H1 (cell line): Measurements from ENCODE around the gene C12orf76. TPM values are rescaled to one million over a fixed set of nuclear protein-coding genes. Genes with fewer than 3 reads are reported as not detected.

Experiments
- CTCF ChIA-PET: fragments of 300-600 bp; sonication (Branson Sonifier 250); formaldehyde crosslinking; loops from one replicate; lab custom pipeline; 2021; ENCODE audit not compliant: partially characterized antibody; lab: Charles Lee
- POLR2A ChIA-PET: fragments of 300-600 bp; sonication (Branson Sonifier 250); formaldehyde crosslinking; loops from one replicate; lab custom pipeline; 2021; ENCODE audit warnings: inconsistent platforms; ENCODE audit not compliant: partially characterized antibody; lab: Charles Lee
- DNase-seq, 2 experiments: peaks; one replicate each; pipeline versions ENCODE4 v3.0.0 to v3.0.0-alpha.2; 2010 to 2022; ENCODE audit warnings: low spot score in 2 of 2, low read depth in 1 of 2, mixed read lengths in 1 of 2
- FAIRE-seq: peaks from 2 replicates; lab custom pipeline; 2011; peaks lifted over from hg19 to GRCh38; lab: Jason Lieb, UNC
- H2AFZ ChIP-seq: 2 replicates; pipeline ENCODE4 v1.8.1; 2012; ENCODE audit warnings: low read length, inconsistent platforms
- H2AK5ac ChIP-seq: 2 replicates; pipeline ENCODE4 v1.6.1; 2013; ENCODE audit warnings: low read depth, low read length
- H2BK120ac ChIP-seq: replicated peaks from 2 replicates; pipeline ENCODE3; 2013; ENCODE audit warnings: low read depth, low read length, inconsistent platforms
- H2BK12ac ChIP-seq: 2 replicates; pipeline ENCODE4 v1.6.1; 2013; ENCODE audit warnings: low read depth, low read length
- H2BK15ac ChIP-seq: 2 replicates; pipeline ENCODE4 v1.6.1; 2013; ENCODE audit warnings: low read length
- H2BK20ac ChIP-seq: 2 replicates; pipeline ENCODE4 v1.6.1; 2013; ENCODE audit warnings: low read length
- H2BK5ac ChIP-seq: 2 replicates; pipeline ENCODE4 v1.6.1; 2013; ENCODE audit warnings: low read depth, low read length
- H3K14ac ChIP-seq: 2 replicates; pipeline ENCODE4 v1.6.1; 2013; ENCODE audit warnings: inconsistent platforms; ENCODE audit not compliant: insufficient read length
- H3K18ac ChIP-seq: 2 replicates; pipeline ENCODE4 v1.6.1; 2013; ENCODE audit warnings: low read length; ENCODE audit errors: extremely low read depth
- H3K23ac ChIP-seq: 2 replicates; pipeline ENCODE4 v1.6.1; 2013; ENCODE audit warnings: inconsistent platforms; ENCODE audit not compliant: insufficient read length
- H3K23me2 ChIP-seq: 2 replicates; pipeline ENCODE4 v1.6.1; 2013; ENCODE audit warnings: low read depth, low read length
- H3K27ac ChIP-seq: 2 replicates; pipeline ENCODE4 v1.6.1; 2011; ENCODE audit warnings: low read depth, low read length, inconsistent platforms
- H3K27me3 ChIP-seq, 4 experiments: replicated peaks in 1 of 4; 1 replicate in 1 of 4; 2 replicates in 3 of 4; pipeline versions ENCODE4 v1.6.1 to v1.8.1; 2011 to 2013; ENCODE audit warnings: low read length in 3 of 4, mild to moderate bottlenecking in 3 of 4, inconsistent platforms in 2 of 4, mixed read lengths in 2 of 4, moderate library complexity in 1 of 4; ENCODE audit not compliant: control insufficient read depth in 3 of 4, insufficient read depth in 3 of 4; ENCODE audit errors: extremely low read depth in 1 of 4
- H3K36me3 ChIP-seq, 4 experiments: 2 replicates each; pipeline versions ENCODE4 v1.6.1 to v1.8.1; 2011 to 2013; ENCODE audit warnings: mild to moderate bottlenecking in 4 of 4, low read length in 3 of 4, moderate library complexity in 2 of 4, control low read depth in 1 of 4, inconsistent platforms in 1 of 4; ENCODE audit not compliant: insufficient read depth in 4 of 4, control insufficient read depth in 2 of 4
- H3K4ac ChIP-seq: replicated peaks from 2 replicates; pipeline ENCODE3; 2013; ENCODE audit warnings: low read length, low read depth, mixed read lengths, inconsistent platforms; ENCODE audit not compliant: insufficient read length
- H3K4me1 ChIP-seq, 4 experiments: replicated peaks in 1 of 4; 1 replicate in 1 of 4; 2 replicates in 3 of 4; pipeline versions ENCODE4 v1.6.1 to v1.8.1; 2011 to 2013; ENCODE audit warnings: low read length in 3 of 4, inconsistent platforms in 2 of 4, mixed read lengths in 1 of 4; ENCODE audit not compliant: insufficient read depth in 4 of 4, control insufficient read depth in 3 of 4
- H3K4me2 ChIP-seq, 2 experiments: 2 replicates each; pipeline versions ENCODE4 v1.6.1 to v1.8.1; 2011 to 2013; ENCODE audit warnings: low read depth in 2 of 2, low read length in 2 of 2, control low read depth in 1 of 2, inconsistent platforms in 1 of 2, mild to moderate bottlenecking in 1 of 2; ENCODE audit not compliant: insufficient read depth in 1 of 2
- H3K4me3 ChIP-seq, 4 experiments: fragments of 200-600, 300-600 bp in 1 of 4; sonication (generic), shearing (Covaris generic), sonication (Bioruptor Twin) in 1 of 4; 2 replicates each; pipeline versions ENCODE4 v1.5.1 to v1.8.1; 2011 to 2016; ENCODE audit warnings: low read length in 4 of 4, low read depth in 3 of 4, control low read depth in 2 of 4, inconsistent platforms in 2 of 4, mild to moderate bottlenecking in 2 of 4, mixed read lengths in 1 of 4, moderate library complexity in 1 of 4; ENCODE audit not compliant: insufficient read depth in 2 of 4; ENCODE audit errors: extremely low read depth in 1 of 4
- H3K56ac ChIP-seq: replicated peaks from 2 replicates; pipeline ENCODE3; 2013; ENCODE audit warnings: low read depth, mild to moderate bottlenecking, mixed read lengths, low read length, inconsistent platforms; ENCODE audit not compliant: insufficient read length
- H3K79me1 ChIP-seq: 2 replicates; pipeline ENCODE4 v1.6.1; 2013; ENCODE audit warnings: low read depth, low read length, control low read depth
- H3K79me2 ChIP-seq, 2 experiments: 2 replicates each; pipeline versions ENCODE4 v1.6.1 to v1.8.1; 2012 to 2013; ENCODE audit warnings: low read length in 2 of 2, mild to moderate bottlenecking in 2 of 2, inconsistent platforms in 1 of 2; ENCODE audit not compliant: insufficient read depth in 2 of 2, control insufficient read depth in 1 of 2
- H3K9ac ChIP-seq, 4 experiments: replicated peaks in 1 of 4; 1 replicate in 1 of 4; 2 replicates in 3 of 4; pipeline versions ENCODE4 v1.6.1 to v1.8.1; 2011 to 2013; ENCODE audit warnings: low read depth in 3 of 4, low read length in 3 of 4, control low read depth in 2 of 4, mild to moderate bottlenecking in 2 of 4, moderate library complexity in 2 of 4, inconsistent platforms in 1 of 4; ENCODE audit errors: extremely low read depth in 1 of 4
- H3K9me3 ChIP-seq, 2 experiments: 2 replicates each; pipeline versions ENCODE4 v1.6.1 to v1.8.1; 2012 to 2013; ENCODE audit warnings: mild to moderate bottlenecking in 2 of 2, moderate library complexity in 2 of 2, control low read depth in 1 of 2, inconsistent platforms in 1 of 2, low read depth in 1 of 2, low read length in 1 of 2, mixed read lengths in 1 of 2; ENCODE audit not compliant: insufficient read depth in 2 of 2
- H4K20me1 ChIP-seq, 2 experiments: replicated peaks in 1 of 2; 2 replicates each; pipeline versions ENCODE3 to v1.8.1; 2011 to 2013; ENCODE audit warnings: inconsistent platforms in 2 of 2, low read length in 2 of 2, mild to moderate bottlenecking in 1 of 2; ENCODE audit not compliant: insufficient read depth in 2 of 2, control insufficient read depth in 1 of 2
- H4K5ac ChIP-seq: 2 replicates; pipeline ENCODE4 v1.6.1; 2013; ENCODE audit warnings: low read length, low read depth, mixed read lengths, inconsistent platforms; ENCODE audit not compliant: insufficient read length
- H4K8ac ChIP-seq: 2 replicates; pipeline ENCODE4 v1.8.0; 2013; ENCODE audit warnings: mild to moderate bottlenecking, moderate library complexity, low read length, inconsistent platforms; ENCODE audit not compliant: insufficient read depth; ENCODE audit errors: extremely low read depth
- H4K91ac ChIP-seq: replicated peaks from 2 replicates; pipeline ENCODE3; 2013; ENCODE audit warnings: low read length, mixed read lengths, inconsistent platforms; ENCODE audit not compliant: insufficient read length
- CHD1 ChIP-seq: IDR thresholded peaks from 2 replicates; pipeline ENCODE4 v1.6.1; 2012; ENCODE audit warnings: low read depth, low read length, improper control_type of control experiment
- GABPA ChIP-seq: IDR thresholded peaks from 2 replicates; pipeline ENCODE4 v1.6.1; 2011; ENCODE audit warnings: mild to moderate bottlenecking, low read length, moderate library complexity, borderline replicate concordance; ENCODE audit not compliant: insufficient read depth
- HDAC6 ChIP-seq: IDR thresholded peaks from one replicate; pipeline ENCODE4 v1.7.1; 2012; ENCODE audit warnings: low read depth, mild to moderate bottlenecking, inconsistent platforms, low read length, moderate library complexity
- KDM5A ChIP-seq: fragments of 200-600 bp; IDR thresholded peaks from 2 replicates; pipeline ENCODE4 v1.7.1; 2012; ENCODE audit warnings: mild to moderate bottlenecking, low read length, inconsistent platforms, mixed read lengths
- NANOG ChIP-seq: IDR thresholded peaks from 2 replicates; pipeline ENCODE4 v1.6.1; 2011; ENCODE audit warnings: low read length, low read depth, mild to moderate bottlenecking, inconsistent platforms; ENCODE audit not compliant: insufficient read depth, poor library complexity, severe bottlenecking
- RFX5 ChIP-seq: IDR thresholded peaks from 2 replicates; pipeline ENCODE4 v1.6.1; 2011; ENCODE audit warnings: low read depth, low read length, improper control_type of control experiment, borderline replicate concordance
- SP1 ChIP-seq: IDR thresholded peaks from 2 replicates; pipeline ENCODE4 v1.6.1; 2011; ENCODE audit warnings: low read depth, low read length
- TEAD4 ChIP-seq: IDR thresholded peaks from 2 replicates; pipeline ENCODE4 v1.6.1; 2012; ENCODE audit warnings: low read depth, low read length, inconsistent platforms, mixed read lengths
- YY1 ChIP-seq: IDR thresholded peaks from 2 replicates; pipeline ENCODE4 v1.6.1; 2011; ENCODE audit warnings: low read depth, mild to moderate bottlenecking, low read length
- WGBS, 2 experiments: shearing (Covaris generic) in 1 of 2; methylation state at CpG; one replicate each; pipeline versions ENCODE4 v1.1.6 to v1.1.7; 2013 to 2015; ENCODE audit warnings: low lambda C conversion rate in 2 of 2, mixed read lengths in 2 of 2, inconsistent platforms in 1 of 2, low coverage in 1 of 2, missing lambda C conversion rate in 1 of 2; ENCODE audit not compliant: insufficient replicate concordance in 2 of 2, insufficient coverage in 1 of 2, insufficient read length in 1 of 2; ENCODE audit errors: extremely low coverage in 1 of 2, missing lambda C conversion rate in 1 of 2; 5-methylcytosine and 5-hydroxymethylcytosine counted together
- polyA plus RNA-seq, 7 experiments: library from polyadenylated mRNA; depleted of rRNA in 3 of 7; stranded (reverse) in 5 of 7; unstranded in 2 of 7; fragments of >200 nt in 5 of 7; fragments of 200-250 nt in 2 of 7; gene quantifications; 1 replicate in 5 of 7; 2 replicates in 1 of 7; 4 replicates in 1 of 7; pipeline versions ENCODE4 v1.2.1 to v1.2.3, GENCODE V29; 2011 to 2013; ENCODE audit warnings: missing spikeins in 2 of 7, mixed read lengths in 2 of 7
- total RNA-seq: library from RNA; stranded (reverse); fragmentation: NEBNext Ultra II Directional; extraction: Animal tissue kit (Norgen Biotek cat#: 25700); gene quantifications from 2 replicates; pipeline ENCODE4 v1.2.1, GENCODE V29; 2021
- TF ChIP-seq, protein P1 (sequence below): IDR thresholded peaks from 2 replicates; pipeline ENCODE4 v1.6.1; 2011; ENCODE audit warnings: low read length, improper control_type of control experiment

C12orf76 gene
- total and polyA plus RNA-seq, 2 of the 8 experiments (the other 6 are each of a cell fraction or from before 2014, with no cell fraction given), result 14.4 to 18.6 TPM

- no peak overlapping the region for H3K14ac ChIP-seq
- no peaks in the 10 kb centered on the region for H3K79me2 ChIP-seq
- DNase-seq (no peak), FAIRE-seq (no peak)
- no peak overlapping the region for H3K4me3 ChIP-seq
- H4K5ac ChIP-seq, result no peak overlapping the region
- no peak overlapping the region for H3K23ac ChIP-seq
- POLR2A ChIA-PET, result no interaction called here
- no peaks in the 10 kb centered on the region; the same call in 1 of the 2 replicates for H3K23me2 ChIP-seq
- H3K36me3 ChIP-seq, result no peaks in the 10 kb centered on the region
- H2BK15ac ChIP-seq, result no peak overlapping the region
- H3K18ac ChIP-seq, result no peak overlapping the region
- no peak overlapping the region for H2BK5ac ChIP-seq
- no peaks in the 10 kb centered on the region for H3K27me3 ChIP-seq
- no peak overlapping the region for H3K4me2 ChIP-seq
- no peak overlapping the region for H3K56ac ChIP-seq
- H3K4me1 ChIP-seq, result no peaks in the 10 kb centered on the region
- H4K91ac ChIP-seq, result no peak overlapping the region
- H2BK20ac ChIP-seq, result no peak overlapping the region
- no peak overlapping the region for H3K4ac ChIP-seq
- H2AK5ac ChIP-seq, result no peak overlapping the region
- H3K9ac ChIP-seq, result no peak overlapping the region
- H3K27ac ChIP-seq, result no peak overlapping the region
- H3K9me3 ChIP-seq, result no peaks in the 10 kb centered on the region
- CTCF ChIA-PET, result interaction anchor here (6.1 kb wide), 1 partner anchor 8 kb away, joined by 24 read pairs; no protein-coding TSS in a partner anchor
- no peaks in the 10 kb centered on the region for H3K79me1 ChIP-seq
- no peak overlapping the region for H2BK12ac ChIP-seq
- WGBS, 2 experiments, result 84% methylated on average over 7 of the region's 7 CpGs; no CpG with 5 or more reads in 1 of the 2 experiments
- no peak overlapping the region for H4K8ac ChIP-seq
- no peak overlapping the region for H2AFZ ChIP-seq
- H2BK120ac ChIP-seq, result no peak overlapping the region
- TF ChIP-seq YY1 (no peak), NANOG (no peak), SP1 (no peak), KDM5A (no peak), TEAD4 (no peak), HDAC6 (no peak), RFX5 (no peak), CHD1 (no peak), GABPA (no peak)
- TF ChIP-seq, protein P1, sequence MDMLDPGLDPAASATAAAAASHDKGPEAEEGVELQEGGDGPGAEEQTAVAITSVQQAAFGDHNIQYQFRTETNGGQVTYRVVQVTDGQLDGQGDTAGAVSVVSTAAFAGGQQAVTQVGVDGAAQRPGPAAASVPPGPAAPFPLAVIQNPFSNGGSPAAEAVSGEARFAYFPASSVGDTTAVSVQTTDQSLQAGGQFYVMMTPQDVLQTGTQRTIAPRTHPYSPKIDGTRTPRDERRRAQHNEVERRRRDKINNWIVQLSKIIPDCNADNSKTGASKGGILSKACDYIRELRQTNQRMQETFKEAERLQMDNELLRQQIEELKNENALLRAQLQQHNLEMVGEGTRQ, result no peak
- TF ChIP-seq, all 59 proteins: peak for 0
- no peaks in the 10 kb centered on the region for H4K20me1 ChIP-seq
Observed at GRCh38 chr12:110093631-110094311, 45.4 kb upstream of the C12orf76 start.
